GM10248 (cell line): ENCODE data around the gene ABCB4.
A peak's percentile ranks its signal among the peaks of the same experiment; 100 is the strongest.

Experiments
- CTCF ChIA-PET: fragments of 300-600 bp; sonication (Branson Sonifier 250); formaldehyde crosslinking; extraction: SDS; loops from one replicate; lab custom pipeline; 2021; ENCODE audit warnings: antibody characterized with exemption; lab: Yijun Ruan, JAX
- POLR2A ChIA-PET: fragments of 350-650 bp; sonication (Branson Sonifier 250); formaldehyde crosslinking; extraction: SDS; loops from one replicate; lab custom pipeline; 2020; ENCODE audit warnings: antibody characterized with exemption; lab: Yijun Ruan, JAX
- DNase-seq: peaks from one replicate; pipeline ENCODE4 v3.0.0; 2012; ENCODE audit errors: extremely low spot score
- CTCF ChIP-seq: IDR thresholded peaks from 2 replicates; pipeline ENCODE4 v1.5.1; 2012; ENCODE audit warnings: mild to moderate bottlenecking, low read depth; ENCODE audit errors: extremely low read depth, missing control alignments, control extremely low read depth

ABCB4 gene

DNA sequence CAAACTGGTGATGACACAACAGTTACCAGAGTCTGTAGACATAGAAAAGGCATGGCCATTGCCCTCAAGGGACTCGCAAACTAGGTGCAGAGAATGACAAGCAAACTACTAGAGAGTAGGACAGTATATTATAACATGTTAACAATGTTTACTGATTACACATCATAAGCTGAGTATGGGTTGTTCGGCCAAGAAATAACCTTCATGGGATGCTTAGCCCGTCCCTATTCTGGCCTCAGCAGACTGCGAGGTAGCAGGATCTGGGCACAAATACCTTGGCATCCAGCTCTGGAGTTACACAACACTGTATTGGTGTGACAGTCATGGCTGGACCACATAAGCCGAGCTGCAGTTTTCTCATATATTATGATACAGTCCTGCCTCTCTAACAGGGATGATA is 51.4 kb downstream of the ABCB4 start:
- DNase-seq, result no peak
- CTCF ChIA-PET, result interaction anchor here (1.1 to 1.7 kb wide), 4 partner anchors 9 to 463 kb away, joined by 3 to 7 read pairs (median 3); no protein-coding TSS in a partner anchor
- TF ChIP-seq CTCF, result no peak
- POLR2A ChIA-PET, result no interaction called here

DNA sequence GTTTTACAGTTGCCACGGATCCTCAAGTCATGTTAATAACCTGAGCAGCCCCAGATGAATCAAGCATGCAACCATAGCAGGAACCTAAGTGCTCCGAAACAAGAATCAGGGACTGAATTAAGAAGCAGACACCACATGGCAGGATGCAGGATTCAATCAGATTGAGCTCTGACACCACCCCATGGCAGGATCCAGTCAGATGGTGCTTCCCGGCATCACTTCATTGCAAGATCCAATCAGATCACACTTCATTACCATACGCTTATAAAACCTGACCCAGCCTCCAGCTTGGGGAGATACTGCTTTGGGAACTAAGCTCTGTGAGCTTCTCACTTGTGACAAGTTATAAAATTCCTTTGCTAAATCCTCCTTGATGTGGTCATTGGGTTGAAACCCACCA is 55.3 kb downstream of the ABCB4 start:
- CTCF ChIA-PET, result interaction anchor here (0.7 to 14.6 kb wide), 4 partner anchors 9 to 105 kb away, joined by 3 to 281 read pairs (median 42); no protein-coding TSS in a partner anchor
- POLR2A ChIA-PET, result no interaction called here
- DNase-seq, result no peak
- TF ChIP-seq CTCF, result no peak

DNA sequence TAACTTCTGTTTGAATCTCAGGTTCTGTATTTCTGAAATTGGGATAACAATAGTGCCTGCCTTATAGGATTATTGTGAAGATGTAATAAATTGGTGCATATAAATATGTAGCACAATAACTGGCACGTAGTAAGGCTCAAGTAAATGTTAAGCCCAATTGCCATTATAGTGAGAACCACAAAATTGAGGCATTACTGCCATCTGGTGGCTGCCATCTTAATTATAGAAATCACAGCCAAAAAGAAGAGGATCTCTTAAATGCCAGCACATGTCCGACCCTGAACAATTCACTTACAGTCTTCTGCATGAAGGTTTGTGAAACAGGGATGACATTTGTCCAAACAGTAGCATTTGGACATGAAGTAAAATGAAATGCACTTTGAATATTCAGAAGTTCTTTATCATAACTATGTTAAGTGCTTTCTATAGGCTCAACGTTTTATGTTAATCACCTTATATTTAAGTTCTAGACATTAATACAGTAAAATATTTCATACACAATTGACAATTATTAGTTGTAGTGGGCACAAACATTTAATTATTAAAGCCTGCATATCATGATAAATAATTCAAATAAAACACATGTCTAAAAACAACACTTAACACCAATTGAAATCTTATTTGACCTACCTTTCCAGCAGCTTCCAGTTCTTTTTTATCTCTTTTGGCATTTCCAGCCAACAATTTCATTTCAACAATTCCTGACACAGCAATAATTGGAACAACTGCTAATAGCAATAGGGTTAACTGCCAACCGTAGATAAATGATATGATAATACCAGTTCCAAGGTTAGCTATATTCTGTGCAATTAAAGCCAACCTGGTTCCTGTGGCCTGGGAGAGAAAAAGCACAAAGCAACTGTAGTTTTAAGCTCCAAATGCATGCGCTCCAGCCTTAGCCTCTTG is 58.5 kb downstream of the ABCB4 start:
- DNase-seq, result peak; percentile 42
- CTCF ChIA-PET, result interaction anchor here (0.6 to 14.6 kb wide), 42 partner anchors 10 to 501 kb away, joined by 3 to 281 read pairs (median 4); no protein-coding TSS in a partner anchor
- POLR2A ChIA-PET, result no interaction called here
- TF ChIP-seq CTCF, result peak; percentile 69

DNA sequence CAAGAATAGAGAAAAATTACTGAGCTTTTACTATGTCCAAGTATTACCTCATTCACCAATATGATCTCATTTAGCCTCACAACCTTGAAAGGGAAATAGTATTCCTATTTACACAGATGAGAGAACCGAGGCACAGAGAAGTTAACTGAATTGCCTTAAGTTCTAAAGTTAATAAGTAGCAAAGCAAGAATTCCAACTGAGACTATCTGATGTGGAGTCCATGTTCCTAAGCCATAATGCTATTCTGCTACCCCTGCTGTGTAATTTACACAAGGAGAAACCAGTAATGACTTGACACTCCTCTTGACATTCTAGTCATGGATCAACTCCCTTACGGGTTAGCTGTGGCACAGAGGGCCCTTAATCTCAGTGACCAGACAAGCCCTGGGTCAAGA is 60.7 kb downstream of the ABCB4 start:
- CTCF ChIA-PET, result interaction anchor here (1.2 to 14.6 kb wide), 11 partner anchors 8 to 108 kb away, joined by 3 to 281 read pairs (median 18); no protein-coding TSS in a partner anchor
- no peak for DNase-seq
- POLR2A ChIA-PET, result no interaction called here
- no peak for TF ChIP-seq CTCF

GRCh38 chr7:87413951-87414793 is 61.3 kb downstream of the ABCB4 start:
- ChIA-PET CTCF (interaction anchor here (1.2 to 14.6 kb wide), 11 partner anchors 8 to 108 kb away, joined by 3 to 281 read pairs (median 18); no protein-coding TSS in a partner anchor), POLR2A (interaction anchor here (0.7 kb wide), 1 partner anchor 20 kb away, joined by 3 read pairs; no protein-coding TSS in a partner anchor)
- no peak for DNase-seq
- TF ChIP-seq CTCF, result no peak

GRCh38 chr7:87413029-87413428 is 62.5 kb downstream of the ABCB4 start:
- no peak for TF ChIP-seq CTCF
- POLR2A ChIA-PET, result interaction anchor here (0.7 kb wide), 1 partner anchor 21 kb away, joined by 3 read pairs; no protein-coding TSS in a partner anchor
- CTCF ChIA-PET, result interaction anchor here (1.0 to 14.6 kb wide), 7 partner anchors 14 to 177 kb away, joined by 3 to 281 read pairs (median 4); no protein-coding TSS in a partner anchor
- no peak for DNase-seq
